Measurements from ENCODE around the gene IGLL5.

Gene IGLL5

GRCh38 chr22:22865311-22866072 is 22.1 kb upstream of the IGLL5 start:
- Histone ChIP-seq H3K9me3 (ENCODE audit: control insufficient read depth, insufficient read depth, low read depth, low read length) (no peaks in the 10 kb centered on the region), H3K4me3 (ENCODE audit: low read depth, low read length) (no peak overlapping the region), H3K36me3 (ENCODE audit: control insufficient read depth in 2 of 2, insufficient read depth in 1 of 2, low read length in 2 of 2) (no peaks in the 10 kb centered on the region), H3K4me1 (ENCODE audit: control insufficient read depth, insufficient read depth, low read length) (no peaks in the 10 kb centered on the region), H3K27ac (ENCODE audit: extremely low read depth, low read depth, low read length) (no peak overlapping the region)
- CTCF ChIA-PET: interaction anchor here (0.6 to 4.6 kb wide), 5 partner anchors 10 to 142 kb away, joined by 3 to 25 read pairs (median 4); no protein-coding TSS in a partner anchor
- POLR2A ChIA-PET: no interaction called here
- no peak for TF ChIP-seq ZSCAN16 (tag by site-specific recombination; IDR thresholded peaks at IDR 0.05)
- no peak for TF ChIP-seq ZBTB6 (tag by site-specific recombination; IDR thresholded peaks at IDR 0.05)
- TF ChIP-seq PRDM6 (tag by site-specific recombination; IDR thresholded peaks at IDR 0.05): no peak
- no peak for TF ChIP-seq REST (tag by site-specific recombination; IDR thresholded peaks at IDR 0.05)
- TF ChIP-seq KLF10 (tag by site-specific recombination; IDR thresholded peaks at IDR 0.05): no peak
- no peak for TF ChIP-seq ZNF324 (tag by site-specific recombination; IDR thresholded peaks at IDR 0.05)
- no peak for TF ChIP-seq MYNN (tag by site-specific recombination; IDR thresholded peaks at IDR 0.05; ENCODE audit: borderline replicate concordance)
- TF ChIP-seq ZNF423 (tag by site-specific recombination; IDR thresholded peaks at IDR 0.05): no peak
- no peak for TF ChIP-seq ZNF510 (tag by site-specific recombination; IDR thresholded peaks at IDR 0.05; ENCODE audit: insufficient replicate concordance)
- no peak for TF ChIP-seq ZBTB44 (tag by site-specific recombination; IDR thresholded peaks at IDR 0.05)
- TF ChIP-seq YY2 (tag by site-specific recombination; IDR thresholded peaks at IDR 0.05): no peak
- TF ChIP-seq ZNF830 (tag by site-specific recombination; IDR thresholded peaks at IDR 0.05; ENCODE audit: low read depth): no peak
- TF ChIP-seq ZNF529 (tag by site-specific recombination; IDR thresholded peaks at IDR 0.05; ENCODE audit: insufficient replicate concordance): no peak
- TF ChIP-seq MEIS1 (CRISPR knock-in tag; IDR thresholded peaks at IDR 0.05; ENCODE audit: borderline replicate concordance): no peak
- TF ChIP-seq ZNF133 (tag by site-specific recombination; IDR thresholded peaks at IDR 0.05): no peak
- no peak for TF ChIP-seq ZSCAN18 (tag by site-specific recombination; IDR thresholded peaks at IDR 0.05)
- no peak for TF ChIP-seq ZNF398 (tag by site-specific recombination; IDR thresholded peaks at IDR 0.05)
- TF ChIP-seq ZNF645 (tag by site-specific recombination; IDR thresholded peaks at IDR 0.05): no peak
- TF ChIP-seq RBAK (tag by site-specific recombination; IDR thresholded peaks at IDR 0.05): no peak
